Retinal pigment epithelial cell (primary cell): ENCODE data around the gene ARF3.

ENCODE experiments used
- DNase-seq: peaks from one replicate; pipeline ENCODE4 v3.0.0-alpha.2; 2010; ENCODE audit warnings: low read depth
- H3K4me3 ChIP-seq: 2 replicates; pipeline ENCODE4 v1.5.1; 2011; ENCODE audit warnings: mild to moderate bottlenecking, low read length, control low read depth, moderate library complexity
- CTCF ChIP-seq: conservative IDR thresholded peaks from 2 replicates; pipeline ENCODE4 v1.5.1; 2011; ENCODE audit warnings: low read depth, low read length, control low read depth, inconsistent platforms

The ARF3 gene

GRCh38 chr12:48988030-48988649 lies 30.9 kb upstream of the ARF3 start:
- no peak for DNase-seq
- no peak overlapping the region for H3K4me3 ChIP-seq
- TF ChIP-seq CTCF: peak; percentile 95

- no peak for DNase-seq
- H3K4me3 ChIP-seq: no peak overlapping the region
- no peak for TF ChIP-seq CTCF
Measured at GRCh38 chr12:48986720-48987291, 29.5 kb upstream of the ARF3 start.

GRCh38 chr12:48985901-48986300 lies 28.6 kb upstream of the ARF3 start:
- no peak for TF ChIP-seq CTCF
- H3K4me3 ChIP-seq: no peak overlapping the region
- no peak for DNase-seq

GRCh38 chr12:48985475-48985897 lies 28.2 kb upstream of the ARF3 start:
- TF ChIP-seq CTCF: no peak
- no peak overlapping the region for H3K4me3 ChIP-seq
- no peak for DNase-seq

GRCh38 chr12:48982397-48983080 lies 25.3 kb upstream of the ARF3 start:
- no peak for TF ChIP-seq CTCF
- no peak overlapping the region for H3K4me3 ChIP-seq
- DNase-seq: no peak

- TF ChIP-seq CTCF: no peak
- DNase-seq: no peak
- H3K4me3 ChIP-seq: no peak overlapping the region
Measured at GRCh38 chr12:48981757-48982157, 24.5 kb upstream of the ARF3 start.
